OCI-LY7 (cell line): ENCODE data around the gene DAB2IP. TPM values are rescaled to one million over a fixed set of nuclear protein-coding genes. Genes with fewer than 3 reads are reported as not detected.
"Not testable (repeated sequence)": the region's sequence is repeated elsewhere in the genome, so short reads cannot be mapped to it uniquely, and the experiment has no call there.

ENCODE experiments used
- BruUV-seq: library from RNA; stranded (reverse); fragments of 400-500 nt; replicated peaks from 2 replicates; lab custom pipeline; 2021; lab: Mats Ljungman, UMichigan
- CTCF ChIA-PET: fragments of 300-600 bp; sonication (Branson Sonifier 250); formaldehyde crosslinking; loops from one replicate; lab custom pipeline; 2022; ENCODE audit warnings: antibody characterized with exemption; ENCODE audit not compliant: unreplicated experiment; lab: Charles Lee
- POLR2A ChIA-PET: fragments of 300-600 bp; sonication (Branson Sonifier 250); formaldehyde crosslinking; loops from one replicate; lab custom pipeline; 2022; ENCODE audit warnings: antibody characterized with exemption; lab: Charles Lee
- DNase-seq: peaks from one replicate; pipeline ENCODE4 v3.0.0-alpha.2; 2015; ENCODE audit warnings: low spot score
- H2AFZ ChIP-seq: fragments of 200-600 bp; sonication (generic), shearing (Covaris generic); 2 replicates; pipeline ENCODE4 v1.6.1; 2014; ENCODE audit warnings: mild to moderate bottlenecking, antibody characterized with exemption, low read length, moderate library complexity
- H3K27ac ChIP-seq: fragments of 200-600 bp; sonication (generic); 2 replicates; pipeline ENCODE4 v1.5.1; 2014; ENCODE audit warnings: mixed run types, low read depth, mild to moderate bottlenecking, moderate library complexity, low read length, inconsistent platforms; ENCODE audit not compliant: poor library complexity, severe bottlenecking
- H3K36me3 ChIP-seq: fragments of 200-600 bp; sonication (generic); 2 replicates; pipeline ENCODE4 v1.6.1; 2014; ENCODE audit warnings: mild to moderate bottlenecking, antibody characterized with exemption, low read length, moderate library complexity, mixed read lengths; ENCODE audit not compliant: insufficient read depth
- H3K4me1 ChIP-seq: fragments of 200-600 bp; sonication (generic); 2 replicates; pipeline ENCODE4 v1.5.1; 2014; ENCODE audit warnings: mild to moderate bottlenecking, low read length; ENCODE audit not compliant: insufficient read depth, poor library complexity, severe bottlenecking
- H3K4me2 ChIP-seq: fragments of 200-600 bp; sonication (generic); 2 replicates; pipeline ENCODE4 v1.6.1; 2014; ENCODE audit warnings: mild to moderate bottlenecking, low read length
- H3K4me3 ChIP-seq: fragments of 200-600 bp; sonication (generic); 2 replicates; pipeline ENCODE4 v1.5.1; 2014; ENCODE audit warnings: mild to moderate bottlenecking, low read depth, low read length; ENCODE audit not compliant: poor library complexity, severe bottlenecking
- H3K79me2 ChIP-seq: fragments of 200-600 bp; sonication (generic); 2 replicates; pipeline ENCODE4 v1.6.1; 2016; ENCODE audit warnings: low read depth, mild to moderate bottlenecking, low read length, moderate library complexity, mixed read lengths; ENCODE audit not compliant: insufficient read depth
- H3K9me2 ChIP-seq: fragments of 200-600 bp; sonication (generic); 2 replicates; pipeline ENCODE4 v1.6.1; 2016; ENCODE audit warnings: mild to moderate bottlenecking, low read length, mixed read lengths; ENCODE audit not compliant: insufficient read depth
- H3K9me3 ChIP-seq: fragments of 200-600 bp; sonication (generic); 2 replicates; pipeline ENCODE4 v1.6.1; 2014; ENCODE audit warnings: mild to moderate bottlenecking, mixed run types, low read length, mixed read lengths
- H4K20me1 ChIP-seq: fragments of 200-600 bp; sonication (generic); 2 replicates; pipeline ENCODE4 v1.6.1; 2014; ENCODE audit warnings: mild to moderate bottlenecking, antibody characterized with exemption, low read length, moderate library complexity, mixed read lengths; ENCODE audit not compliant: insufficient read depth
- CTCF ChIP-seq: fragments of 200-600 bp; sonication (generic); conservative IDR thresholded peaks from 2 replicates; pipeline ENCODE4 v1.5.1; 2014; ENCODE audit warnings: mild to moderate bottlenecking, antibody characterized with exemption, low read length, moderate library complexity, mixed read lengths
- EZH2phosphoT487 ChIP-seq: fragments of 200-600 bp; sonication (generic); IDR thresholded peaks from 2 replicates; pipeline ENCODE4 v1.6.1; 2018; ENCODE audit warnings: low read depth, borderline replicate concordance, mild to moderate bottlenecking, mixed run types, antibody characterized with exemption, low read length, moderate library complexity, mixed read lengths
- intact Hi-C: fragments of 100-400 bp; cut with micrococcal nuclease; formaldehyde crosslinking; loops from one replicate; pipeline ENCODE4 v1.10.0; 2022; ENCODE audit not compliant: unreplicated experiment
- total RNA-seq, 2 experiments: library from RNA; depleted of rRNA in 1 of 2; stranded (reverse); fragments of >200 nt in 1 of 2; shearing (Covaris generic) in 1 of 2; gene quantifications; 2 replicates each; pipeline ENCODE4 v1.2.3, GENCODE V29; 2014 to 2022

Gene DAB2IP
- total RNA-seq, 2 experiments from 2014 or later: 3.9 to 11.1 TPM

- no peak for DNase-seq
- ChIA-PET CTCF (no interaction called here), POLR2A (interaction anchor here (0.7 to 0.9 kb wide), 2 partner anchors 15 to 32 kb away, joined by 3 read pairs; no protein-coding TSS in a partner anchor)
- Histone ChIP-seq H3K27ac (no peak overlapping the region), H2AFZ (no peak overlapping the region), H3K9me2 (no peaks in the 10 kb centered on the region), H3K36me3 (no peaks in the 10 kb centered on the region), H3K9me3 (no peaks in the 10 kb centered on the region), H3K4me2 (no peak overlapping the region), H3K4me1 (peaks cover 2% of the 10 kb centered on the region), H3K4me3 (no peak overlapping the region), H4K20me1 (no peaks in the 10 kb centered on the region), H3K79me2 (no peaks in the 10 kb centered on the region)
- intact Hi-C loops: no loop called here
- BruUV-seq: no TSS peak
- TF ChIP-seq CTCF (no peak), EZH2phosphoT487 (no peak)
Measured at GRCh38 chr9:121618504-121618903, 32.9 kb upstream of the DAB2IP start.

GRCh38 chr9:121618910-121619309 is 32.5 kb upstream of the DAB2IP start:
- H3K4me1 ChIP-seq, H3K79me2 ChIP-seq, H3K36me3 ChIP-seq, H3K9me2 ChIP-seq, DNase-seq, H3K27ac ChIP-seq, H3K4me2 ChIP-seq, BruUV-seq, H3K9me3 ChIP-seq, H4K20me1 ChIP-seq, CTCF ChIA-PET, H2AFZ ChIP-seq, intact Hi-C loops, H3K4me3 ChIP-seq: not testable (repeated sequence)
- POLR2A ChIA-PET: interaction anchor here (0.7 to 0.9 kb wide), 2 partner anchors 15 to 32 kb away, joined by 3 read pairs; no protein-coding TSS in a partner anchor

- H3K9me2 ChIP-seq: no peaks in the 10 kb centered on the region
- intact Hi-C loops: no loop called here
- no peak overlapping the region for H3K4me3 ChIP-seq
- no peak overlapping the region for H3K27ac ChIP-seq
- no peaks in the 10 kb centered on the region for H3K9me3 ChIP-seq
- H3K36me3 ChIP-seq: no peaks in the 10 kb centered on the region
- H2AFZ ChIP-seq: no peak overlapping the region
- BruUV-seq: no TSS peak
- H3K4me2 ChIP-seq: no peak overlapping the region
- ChIA-PET CTCF (interaction anchor here (0.5 kb wide), 1 partner anchor 49 kb away, joined by 4 read pairs; no protein-coding TSS in a partner anchor), POLR2A (interaction anchor here (0.5 to 0.9 kb wide), 3 partner anchors 16 to 356 kb away, joined by 3 read pairs; no protein-coding TSS in a partner anchor)
- H3K79me2 ChIP-seq: no peaks in the 10 kb centered on the region
- no peaks in the 10 kb centered on the region for H4K20me1 ChIP-seq
- no peak for DNase-seq
- TF ChIP-seq EZH2phosphoT487 (no peak), CTCF (no peak)
- H3K4me1 ChIP-seq: no peaks in the 10 kb centered on the region
Measured at GRCh38 chr9:121619545-121620324, 31.7 kb upstream of the DAB2IP start.
